NCI-H460 (cell line): ENCODE results near the gene CADM2. TPM values are rescaled to one million over a fixed set of nuclear protein-coding genes. Genes with fewer than 3 reads are reported as not detected.
A peak's percentile ranks its signal among the peaks of the same experiment; 100 is the strongest.

Experiments
- DNase-seq: peaks from one replicate; pipeline ENCODE4 v3.0.0-alpha.2; 2016; ENCODE audit warnings: low read depth; ENCODE audit errors: extremely low read depth
- total RNA-seq: library from RNA; depleted of rRNA; stranded (reverse); fragments of >200 nt; shearing (Covaris generic); gene quantifications from 2 replicates; pipeline ENCODE4 v1.2.3, GENCODE V29; 2014

Gene CADM2
- total RNA-seq, 1 experiment from 2014 or later = 25.0 TPM

DNA sequence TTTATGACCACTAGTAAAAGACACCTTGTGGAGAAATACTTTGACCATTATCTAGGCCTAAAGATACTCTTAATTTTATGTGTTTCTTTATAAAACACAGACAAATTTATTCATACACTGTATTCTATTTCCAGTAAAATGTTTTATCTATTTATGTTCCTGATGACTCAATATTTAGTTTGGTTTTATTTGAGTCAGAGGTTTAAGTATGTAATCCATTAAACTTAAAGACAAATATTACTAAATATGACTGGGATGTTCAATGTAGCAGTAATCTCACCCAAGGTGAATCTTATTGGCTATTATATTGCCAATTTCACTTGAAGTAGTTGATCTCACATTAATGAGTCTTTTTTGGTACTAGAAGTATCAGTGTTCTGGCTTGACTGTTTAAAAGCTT, 799.7 kb downstream of the CADM2 start:
- no peak for DNase-seq

DNA sequence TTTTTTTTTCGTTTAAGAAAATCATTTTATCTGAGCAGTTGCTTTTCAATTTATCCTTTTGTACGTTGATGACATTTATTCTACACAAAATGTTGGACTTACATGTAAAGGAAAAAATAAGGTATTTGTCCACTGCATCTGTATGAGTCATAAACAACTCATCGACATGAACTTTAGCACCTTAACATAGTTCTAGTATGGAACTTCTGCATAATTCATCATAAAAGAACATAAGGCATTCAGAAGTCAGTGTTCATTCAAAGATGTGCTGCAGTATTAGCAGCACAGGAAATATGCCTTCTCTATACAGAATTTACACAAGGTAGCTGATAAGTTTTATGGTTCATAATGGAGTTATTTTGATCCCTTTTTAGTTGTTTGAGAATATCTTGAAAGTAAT, 801.6 kb downstream of the CADM2 start:
- DNase-seq = no peak

DNA sequence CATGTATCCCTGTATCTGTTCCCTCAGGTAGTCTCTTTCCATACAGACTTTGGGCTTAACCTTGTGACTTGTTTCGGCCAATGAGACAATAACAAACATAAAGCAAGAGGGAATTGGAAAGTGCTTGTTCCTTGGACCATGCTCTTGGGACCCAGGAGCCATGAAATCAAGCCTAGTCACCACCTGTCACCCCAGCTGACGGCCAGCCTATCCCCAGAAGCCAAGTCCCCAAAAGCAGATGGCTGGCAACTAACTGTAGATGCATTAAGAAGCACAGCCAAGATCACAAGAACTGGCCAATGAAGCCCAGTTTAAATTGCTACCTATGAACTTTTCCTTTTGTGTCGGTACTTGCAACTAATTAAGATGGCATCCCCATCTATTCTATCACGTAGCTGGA, 822.0 kb downstream of the CADM2 start:
- DNase-seq = no peak

DNA sequence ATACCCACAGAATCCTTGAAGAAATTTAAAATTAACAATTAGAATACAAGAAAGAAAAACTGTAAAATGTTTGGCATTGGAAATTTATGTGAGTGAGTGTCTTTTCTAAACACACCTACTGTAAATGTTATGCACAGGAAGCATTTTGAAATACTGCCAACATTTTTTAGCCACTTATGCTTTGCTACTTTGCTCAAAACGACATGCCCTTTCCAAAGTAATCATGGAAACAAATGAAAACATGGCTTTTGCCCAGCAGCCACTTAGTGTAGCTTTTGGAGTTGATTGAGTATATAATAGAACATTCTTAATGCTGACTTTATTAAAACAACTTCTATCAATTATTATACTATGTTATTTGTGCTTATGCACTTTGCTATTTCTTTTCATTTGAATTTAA, 823.0 kb downstream of the CADM2 start:
- DNase-seq = no peak

DNA sequence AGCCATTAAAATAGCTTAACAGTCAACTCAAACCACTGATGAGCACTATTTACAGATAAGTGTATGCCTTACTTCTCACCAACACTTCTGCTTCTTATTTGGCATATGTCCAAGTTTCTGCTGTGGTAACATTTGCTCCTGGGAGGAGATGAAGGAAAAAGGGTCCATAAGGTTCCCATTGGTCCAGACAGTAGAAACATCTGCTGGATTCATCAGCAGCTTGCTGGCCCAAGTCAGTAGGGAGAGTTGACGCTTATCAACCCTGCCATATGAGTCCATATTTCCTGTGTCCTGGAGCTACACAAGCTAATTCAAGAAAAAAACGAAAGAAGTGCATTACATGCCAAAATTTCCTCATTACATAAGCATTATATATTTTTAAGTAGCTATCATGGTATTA, 824.5 kb downstream of the CADM2 start:
- no peak for DNase-seq

DNA sequence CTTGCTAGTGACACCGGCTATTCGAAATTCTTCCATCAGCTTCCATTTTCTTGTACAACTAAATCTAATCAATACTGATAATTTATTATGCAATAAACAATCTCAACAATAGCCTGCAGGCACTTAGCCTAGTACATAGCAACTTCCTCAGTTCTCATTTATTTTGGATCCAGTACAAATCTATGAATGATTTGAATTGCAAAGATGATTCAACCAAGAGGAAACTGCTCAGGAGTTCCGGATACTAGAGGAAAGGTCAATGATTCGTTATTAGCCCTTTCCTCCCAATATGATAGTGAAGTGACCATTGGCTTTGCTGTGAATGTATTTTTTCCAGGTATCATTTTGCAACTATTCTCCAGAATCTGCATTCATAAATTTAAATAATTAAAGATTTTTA, 827.0 kb downstream of the CADM2 start:
- no peak for DNase-seq

DNA sequence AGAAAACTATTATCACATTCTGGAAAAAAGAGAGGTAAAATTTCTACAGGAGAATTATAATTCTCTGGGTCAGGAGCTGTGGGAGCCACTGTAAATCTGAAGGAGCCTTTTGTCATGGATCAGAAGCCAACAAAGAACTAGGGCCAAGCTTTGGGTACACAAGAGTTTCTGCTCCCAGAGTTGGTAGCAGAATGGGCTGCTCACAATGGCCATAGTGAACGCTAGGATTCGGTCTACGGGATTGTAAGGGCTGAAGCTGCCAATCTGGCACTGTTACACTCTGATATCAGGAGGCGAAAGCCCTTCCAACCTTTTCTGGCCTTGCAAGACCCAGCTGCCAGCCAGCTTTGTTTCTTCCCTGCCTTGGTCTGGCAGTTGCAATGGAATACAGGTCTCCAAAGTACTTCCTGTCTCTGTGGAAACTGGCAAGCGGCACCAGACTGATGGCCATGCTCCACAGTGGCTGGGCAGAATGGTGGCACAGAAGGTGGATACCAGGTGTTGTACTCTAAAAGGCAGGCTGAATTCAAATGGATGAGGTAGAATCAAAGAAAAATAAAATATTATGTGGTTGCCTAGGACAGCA, 831.7 kb downstream of the CADM2 start:
- no peak for DNase-seq

DNA sequence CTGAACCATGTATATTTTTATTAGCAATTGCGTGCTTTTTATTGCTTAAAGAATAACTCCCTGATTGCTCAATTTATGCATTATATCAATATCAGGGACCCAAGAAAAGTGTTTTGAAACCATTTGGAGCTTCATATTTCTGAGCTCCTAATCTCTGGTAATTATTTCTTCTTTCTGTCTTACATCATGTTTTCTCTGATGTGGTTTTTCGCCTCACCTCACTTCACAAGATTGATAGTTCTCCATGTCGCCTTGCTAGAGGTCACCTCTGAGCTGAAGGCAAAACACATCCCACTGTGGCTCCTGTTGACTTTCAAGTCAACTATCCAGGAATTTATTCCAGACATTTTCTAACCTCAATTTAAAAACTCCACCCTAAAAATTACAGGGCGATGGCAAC, 837.4 kb downstream of the CADM2 start:
- DNase-seq = no peak

DNA sequence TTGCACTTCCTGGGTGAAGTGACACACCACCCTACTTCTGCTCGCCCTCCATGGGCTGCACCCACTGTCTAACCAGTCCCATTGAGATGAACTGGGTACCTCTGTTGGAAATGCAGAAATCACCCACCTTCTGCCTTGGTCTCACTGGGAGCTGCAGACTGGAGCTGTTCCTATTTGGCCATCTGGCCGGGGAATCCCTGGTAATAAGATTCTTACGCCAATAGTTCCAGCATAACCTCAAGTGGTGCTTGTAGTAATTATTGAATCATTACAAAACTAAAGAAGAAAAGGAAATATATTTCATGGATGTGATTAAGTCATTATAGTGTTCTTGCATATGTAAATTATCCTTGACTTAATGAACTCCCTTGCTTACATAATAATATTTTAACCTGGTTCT, 841.9 kb downstream of the CADM2 start:
- DNase-seq = no peak

DNA sequence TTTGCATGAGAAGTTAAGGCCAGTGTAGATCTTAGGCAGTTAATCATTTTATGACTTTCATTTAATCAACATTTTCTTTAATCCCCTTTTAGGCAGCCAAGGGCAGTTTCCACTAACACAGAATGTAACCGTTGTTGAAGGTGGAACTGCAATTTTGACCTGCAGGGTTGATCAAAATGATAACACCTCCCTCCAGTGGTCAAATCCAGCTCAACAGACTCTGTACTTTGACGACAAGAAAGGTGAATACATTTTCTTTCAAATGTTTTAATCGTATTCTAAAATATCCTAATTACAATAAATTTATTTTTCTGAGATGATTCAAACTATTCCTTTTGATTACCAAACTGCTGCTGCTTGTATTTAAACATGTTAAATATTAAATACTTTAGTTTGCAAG, 843.2 kb downstream of the CADM2 start:
- peak; percentile 11 for DNase-seq

DNA sequence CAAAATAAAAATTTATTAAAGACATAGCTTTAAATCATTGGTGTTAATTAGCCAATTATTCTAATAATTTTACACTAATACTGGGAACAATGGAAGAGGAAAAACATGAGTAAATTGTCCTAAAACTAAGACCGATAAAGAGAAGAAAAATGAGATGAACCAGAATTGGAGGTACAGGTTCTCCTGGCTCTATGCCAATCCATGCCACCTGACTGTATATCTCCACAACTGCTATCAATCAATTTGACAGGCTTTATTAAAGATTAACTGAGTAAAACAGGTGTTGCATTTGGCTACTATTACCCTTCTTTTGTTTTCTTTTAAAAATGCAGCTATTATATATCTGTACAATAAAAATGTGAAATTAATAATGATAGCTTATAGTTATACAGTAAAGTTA, 850.0 kb downstream of the CADM2 start:
- no peak for DNase-seq

DNA sequence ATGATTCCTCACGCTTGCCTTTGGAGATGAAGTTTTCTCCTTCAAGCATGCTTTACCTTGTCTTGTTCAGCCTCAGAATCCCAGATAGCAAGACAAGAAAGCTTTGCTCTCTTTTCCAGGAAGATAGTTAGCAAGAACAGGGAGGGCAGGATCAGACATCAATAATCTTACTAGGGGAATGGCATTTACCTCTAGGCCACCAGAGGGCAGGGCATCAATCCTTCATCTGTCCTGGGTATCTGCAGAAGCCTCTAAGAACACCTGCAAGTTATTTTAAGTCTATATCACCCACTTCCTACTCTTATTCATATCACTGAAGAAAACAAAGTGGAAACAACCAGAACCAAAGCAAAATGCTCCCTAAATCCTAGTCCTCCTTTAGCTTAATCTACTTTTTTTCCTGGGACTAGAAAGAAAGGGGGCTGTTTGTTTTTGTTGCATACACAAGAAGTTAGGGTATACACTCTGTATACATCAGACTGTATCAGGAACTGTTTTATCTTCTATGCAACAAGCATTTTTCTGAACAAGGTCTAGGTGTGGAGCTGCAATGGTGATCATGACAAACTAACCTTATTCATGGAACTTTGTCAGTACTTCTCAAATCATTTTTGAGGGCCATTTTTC, 862.5 kb downstream of the CADM2 start:
- DNase-seq = peak; percentile 19

DNA sequence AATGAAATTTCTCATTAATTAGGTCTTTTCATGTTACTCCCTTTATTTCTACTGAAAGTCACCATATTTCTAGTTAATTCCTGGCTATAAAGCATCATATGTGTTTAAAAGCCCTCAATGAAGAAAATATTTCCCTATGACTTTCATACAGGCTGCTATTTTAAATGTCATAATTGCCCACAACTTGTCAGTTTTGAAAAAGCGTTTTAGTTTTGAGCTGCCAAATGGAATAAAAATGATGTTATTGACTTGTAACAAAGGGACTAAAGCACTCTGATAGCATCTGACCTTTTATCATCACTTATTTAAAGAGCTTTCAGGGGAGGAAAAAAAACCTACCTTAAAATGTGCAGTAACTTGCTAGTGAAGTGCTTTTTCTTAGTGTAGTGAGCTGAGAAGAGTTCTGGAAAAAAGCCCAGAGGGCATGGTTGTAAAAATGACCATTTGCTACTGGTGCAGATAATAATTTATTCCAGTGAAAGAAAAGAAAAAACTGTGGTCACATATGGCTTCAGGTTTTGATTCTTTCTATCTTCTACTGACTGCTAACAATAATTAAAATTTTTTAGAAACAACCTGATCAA, 877.2 kb downstream of the CADM2 start:
- DNase-seq = no peak

DNA sequence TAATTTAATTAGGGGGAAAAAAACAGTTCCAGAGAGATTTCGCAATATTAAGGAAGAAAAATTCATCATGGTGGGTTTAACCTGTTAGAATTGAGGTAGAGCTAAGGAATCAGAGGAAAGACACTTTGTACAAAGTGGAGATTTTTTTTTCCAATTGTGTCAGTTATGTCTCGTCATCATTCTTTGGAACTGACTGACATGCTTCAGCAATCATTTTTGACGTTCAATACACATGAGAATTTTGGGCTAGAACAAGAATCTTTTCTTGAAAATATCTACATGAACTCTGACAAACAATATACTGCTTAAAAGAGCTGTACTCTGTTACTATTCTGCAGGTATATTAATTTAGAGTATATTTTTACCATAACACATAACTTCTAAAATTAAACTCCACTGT, 878.6 kb downstream of the CADM2 start:
- DNase-seq = no peak

DNA sequence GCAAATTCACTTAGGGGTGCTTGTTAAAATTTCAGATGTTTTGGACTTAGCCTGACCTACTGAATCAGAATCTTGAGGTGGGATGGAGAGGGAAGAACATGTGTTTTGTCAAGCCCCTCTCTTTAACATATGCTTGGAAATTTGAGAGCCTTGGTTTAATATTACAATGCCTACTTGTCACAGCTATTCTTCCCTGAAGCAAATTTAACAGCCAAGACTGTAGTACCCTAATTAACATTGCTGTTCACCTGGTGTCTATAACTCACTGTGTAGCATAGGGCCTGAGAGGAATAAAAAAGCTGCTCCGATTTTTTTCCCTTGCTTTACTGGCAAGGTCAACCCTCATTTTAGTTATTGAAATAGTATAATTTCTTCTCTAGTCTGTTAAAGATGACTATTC, 880.1 kb downstream of the CADM2 start:
- no peak for DNase-seq

DNA sequence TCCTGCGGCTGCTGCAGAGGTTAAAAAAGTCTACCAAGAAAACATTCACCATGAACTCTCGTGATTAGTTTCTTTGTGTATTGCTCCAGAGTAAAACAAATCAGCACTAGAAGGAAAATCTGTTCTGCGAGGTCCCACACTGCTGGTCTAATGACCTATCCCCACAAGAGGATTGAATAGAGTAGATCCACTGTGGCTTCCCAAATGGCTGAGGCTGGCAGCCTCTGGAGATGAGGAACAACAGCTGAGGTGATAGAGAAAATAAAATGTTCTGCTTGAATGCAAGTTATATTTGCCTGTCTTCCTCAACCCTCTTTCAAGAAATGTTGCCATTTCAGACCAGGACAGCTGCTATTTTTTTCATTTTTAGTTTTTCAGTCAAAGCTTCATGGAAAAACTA, 883.3 kb downstream of the CADM2 start:
- DNase-seq = no peak

DNA sequence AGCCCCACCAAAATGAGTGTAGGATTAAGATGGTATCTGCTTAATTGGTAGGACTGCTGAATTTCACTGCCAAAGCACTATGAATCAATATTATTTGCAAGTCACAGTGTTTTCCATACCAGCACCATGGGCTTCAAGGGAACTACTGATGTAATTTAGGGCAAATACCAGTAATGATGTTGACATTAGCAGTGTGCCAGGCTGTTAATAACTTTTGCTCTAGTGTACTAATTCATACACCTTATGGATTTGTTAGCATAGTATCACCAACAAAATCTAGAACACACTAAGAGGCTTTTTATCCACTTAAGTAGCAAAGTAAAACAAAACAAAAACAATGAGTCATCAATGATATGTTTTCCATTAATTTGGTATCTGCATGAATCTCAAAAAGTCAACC, 888.2 kb downstream of the CADM2 start:
- DNase-seq = peak; percentile 1

DNA sequence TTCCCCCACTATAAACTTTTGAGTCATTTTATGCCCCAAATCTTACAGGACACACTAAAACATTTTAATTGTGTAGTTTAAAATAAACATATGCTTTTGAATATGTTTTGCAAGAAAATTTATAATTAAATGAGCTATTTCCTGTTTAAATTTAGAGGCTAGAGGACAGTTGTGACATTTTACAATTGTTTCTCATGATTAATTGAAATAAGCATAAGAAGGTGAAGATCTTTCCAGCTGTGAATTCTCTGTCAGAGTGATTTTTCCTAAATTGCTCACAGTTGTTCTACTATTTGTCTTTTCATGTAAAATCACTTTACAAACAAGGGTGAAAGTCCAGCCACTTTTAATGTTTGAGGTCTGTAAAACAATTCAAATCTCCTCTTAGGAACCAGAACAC, 892.3 kb downstream of the CADM2 start:
- no peak for DNase-seq

DNA sequence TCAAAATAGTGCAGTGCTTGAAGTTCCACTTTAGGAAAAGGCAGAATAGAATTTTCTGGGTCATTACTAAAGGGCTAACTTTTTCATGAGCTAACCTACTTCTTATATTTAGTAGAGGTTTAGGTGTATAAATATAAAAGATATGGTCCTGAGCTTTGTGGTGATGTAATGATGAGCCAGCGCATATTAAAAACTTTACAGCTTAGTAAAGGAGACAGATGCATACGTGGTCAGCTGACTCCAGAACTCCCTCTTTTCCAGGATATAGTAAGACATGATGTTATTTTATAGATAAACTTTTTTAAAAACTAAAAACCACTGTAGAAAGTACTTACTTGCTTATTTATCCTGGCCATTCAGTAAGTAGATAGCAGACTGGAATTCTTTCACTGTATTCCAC, 895.0 kb downstream of the CADM2 start:
- no peak for DNase-seq

DNA sequence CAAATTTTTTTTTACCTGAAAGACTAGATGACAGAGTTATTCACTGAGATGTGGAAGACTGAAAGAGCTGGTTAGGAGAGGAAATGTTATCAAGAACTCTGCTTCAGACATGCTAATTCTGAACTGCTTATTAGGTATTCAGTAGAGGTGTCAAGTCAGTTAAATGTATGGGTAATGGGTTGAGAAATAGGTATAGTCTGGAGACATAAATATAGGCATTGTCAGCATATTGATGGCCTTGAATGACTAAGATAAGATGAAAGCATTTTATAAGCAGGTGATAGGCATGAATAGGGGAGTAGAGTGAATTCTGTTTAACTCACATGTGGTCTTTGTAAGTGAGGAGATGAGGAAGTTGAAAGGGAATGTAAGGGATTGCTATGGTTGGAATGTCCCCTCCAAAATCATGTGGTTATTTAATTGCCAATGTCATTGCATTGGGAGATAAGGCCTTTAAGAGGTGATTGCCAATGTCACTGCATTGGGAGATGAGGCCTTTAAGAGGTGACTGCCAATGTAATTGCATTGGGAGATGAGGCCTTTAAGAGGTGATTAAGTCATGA, 904.2 kb downstream of the CADM2 start:
- DNase-seq = no peak

DNA sequence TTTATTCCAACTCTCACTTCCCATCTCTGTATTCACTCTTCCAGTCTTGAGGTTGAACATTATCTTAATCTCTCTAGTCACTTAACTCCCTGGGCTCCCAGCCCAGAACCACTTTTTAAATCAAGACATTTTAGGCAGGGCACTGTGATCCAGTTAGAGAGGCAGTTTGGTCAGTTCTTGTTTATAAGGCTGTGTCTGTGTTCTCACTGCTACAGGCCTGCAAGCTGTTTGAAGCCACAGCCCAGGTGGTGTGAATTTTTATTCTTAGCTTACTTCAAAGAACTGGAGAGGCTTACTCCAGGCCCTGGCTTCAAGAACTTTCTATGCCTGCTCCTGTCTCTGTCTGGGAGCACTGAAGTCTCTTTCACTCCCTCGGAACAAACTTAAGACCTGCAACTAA, 906.1 kb downstream of the CADM2 start:
- no peak for DNase-seq

DNA sequence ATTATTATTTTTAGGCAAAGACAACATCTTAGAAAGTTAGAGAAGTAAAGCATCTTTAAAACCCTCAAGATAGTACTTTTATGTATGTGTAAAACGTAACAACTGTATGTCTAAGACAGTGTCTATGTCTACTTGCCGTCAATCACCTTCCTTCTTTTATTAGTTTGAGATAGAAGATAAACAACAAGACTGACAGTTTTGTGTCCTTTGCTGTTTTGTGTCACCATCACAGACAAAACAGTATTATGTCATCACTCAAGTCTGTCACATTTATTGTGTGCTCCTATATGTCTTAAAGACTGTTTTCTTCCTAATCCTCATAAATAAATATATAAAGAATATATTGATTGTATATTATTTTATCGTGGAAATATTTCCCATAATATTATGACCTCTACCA, 908.3 kb downstream of the CADM2 start:
- no peak for DNase-seq
